GM19043 (cell line): ENCODE results near the gene GALE.
"Not testable (repeated sequence)": the region's sequence is repeated elsewhere in the genome, so short reads cannot be mapped to it uniquely, and the experiment has no call there.

Experiments used
- ATAC-seq: cut with Tn5 transposase; IDR thresholded peaks from one replicate; pipeline ENCODE4 v1.9.1; 2021; ENCODE audit warnings: low read depth; ENCODE audit not compliant: unreplicated experiment

The GALE gene

DNA sequence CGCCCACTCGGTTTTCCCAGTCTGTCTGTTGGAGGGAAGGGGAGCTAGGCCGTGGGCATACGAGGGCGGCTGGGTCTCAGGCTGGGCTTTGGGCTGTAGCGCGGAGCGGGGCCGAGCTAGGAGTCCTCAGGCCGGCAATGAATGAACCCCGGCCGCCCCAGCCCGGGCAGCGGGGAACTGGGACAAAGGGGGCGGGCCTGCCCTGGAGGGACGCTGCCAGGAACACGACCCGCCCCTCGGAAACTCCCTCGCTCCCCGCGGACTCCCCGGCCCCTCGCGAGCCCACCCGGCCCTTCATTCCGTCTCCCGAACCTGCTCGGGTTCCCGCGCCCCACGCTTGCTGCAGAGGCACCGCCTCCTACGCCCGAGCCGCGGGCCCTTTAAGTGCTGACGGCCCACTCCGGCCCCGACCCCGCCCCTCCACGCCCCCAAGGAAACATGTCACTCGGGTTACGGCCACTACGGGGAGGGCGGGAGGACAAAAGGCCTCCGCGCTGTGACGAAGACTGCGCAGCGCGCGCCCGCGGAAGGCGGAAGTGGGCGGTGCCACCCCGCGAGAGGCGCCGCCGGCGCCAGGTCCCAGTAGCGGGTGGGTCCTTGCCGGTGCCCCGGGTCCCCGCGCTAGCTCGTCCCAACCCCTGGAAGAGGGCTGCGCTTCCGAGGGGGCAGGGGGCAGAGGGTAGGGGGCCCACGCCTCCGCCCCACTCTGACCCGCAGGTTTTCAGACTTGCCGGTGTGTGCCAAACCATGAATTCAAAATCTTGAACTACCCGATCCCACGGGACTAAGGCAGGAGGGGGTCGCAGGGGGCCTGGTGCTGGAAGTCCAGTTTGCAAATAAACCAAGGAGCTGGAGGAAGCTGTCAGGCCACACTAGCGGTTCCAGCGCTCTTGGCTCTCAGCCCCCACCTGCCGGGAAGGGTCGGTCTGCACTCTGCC lies at the start of gene GALE:
TSS of gene GALE (minus strand) at position 355 of the 938 bp plus-strand sequence. CDS start 1,747 bp downstream, outside the sequence.
- peak; percentile 79 for ATAC-seq

DNA sequence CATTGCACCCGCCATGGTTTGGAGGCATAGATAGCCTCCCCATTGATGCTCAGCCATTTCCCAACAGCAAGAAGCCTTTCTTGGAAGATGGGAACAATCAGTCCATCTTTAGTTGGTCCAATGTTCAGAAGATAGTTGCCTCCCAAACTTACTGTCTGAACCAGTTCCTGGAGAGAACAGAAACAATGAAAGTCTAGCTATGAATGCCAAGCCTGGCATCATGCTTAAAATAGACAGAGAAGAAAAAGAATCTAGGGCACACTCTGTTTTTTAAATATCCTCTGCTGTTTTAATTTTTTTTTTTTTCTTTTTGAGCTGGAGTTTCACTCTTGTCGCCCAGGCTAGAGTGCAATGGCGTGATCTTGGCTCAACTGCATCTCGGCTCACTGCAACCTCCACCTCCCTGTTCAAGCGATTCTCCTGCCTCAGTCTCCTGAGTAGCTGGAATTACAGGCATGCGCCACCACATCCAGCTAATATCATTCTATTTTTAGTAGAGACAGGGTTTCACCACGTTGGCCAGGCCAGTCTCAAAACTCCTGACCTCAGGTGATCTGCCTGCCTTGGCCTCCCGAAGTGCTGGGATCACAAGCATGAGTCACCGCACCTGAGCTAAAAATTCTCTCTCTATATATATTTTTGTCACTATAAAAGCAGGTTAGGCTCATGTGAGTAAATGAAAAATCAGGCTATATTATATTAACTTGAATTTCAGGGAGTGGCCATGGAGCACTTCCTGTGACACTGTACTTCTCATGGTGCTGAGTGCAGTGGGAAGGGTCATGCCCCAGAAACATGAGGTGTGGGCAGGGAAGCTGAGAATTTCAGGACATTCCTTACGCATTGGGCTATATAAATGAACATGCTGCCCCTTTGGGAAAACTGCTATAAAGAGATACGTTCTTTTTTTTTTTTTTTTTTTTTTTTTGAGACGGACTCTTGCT lies 48.4 kb upstream of the GALE start:
- no peak for ATAC-seq

DNA sequence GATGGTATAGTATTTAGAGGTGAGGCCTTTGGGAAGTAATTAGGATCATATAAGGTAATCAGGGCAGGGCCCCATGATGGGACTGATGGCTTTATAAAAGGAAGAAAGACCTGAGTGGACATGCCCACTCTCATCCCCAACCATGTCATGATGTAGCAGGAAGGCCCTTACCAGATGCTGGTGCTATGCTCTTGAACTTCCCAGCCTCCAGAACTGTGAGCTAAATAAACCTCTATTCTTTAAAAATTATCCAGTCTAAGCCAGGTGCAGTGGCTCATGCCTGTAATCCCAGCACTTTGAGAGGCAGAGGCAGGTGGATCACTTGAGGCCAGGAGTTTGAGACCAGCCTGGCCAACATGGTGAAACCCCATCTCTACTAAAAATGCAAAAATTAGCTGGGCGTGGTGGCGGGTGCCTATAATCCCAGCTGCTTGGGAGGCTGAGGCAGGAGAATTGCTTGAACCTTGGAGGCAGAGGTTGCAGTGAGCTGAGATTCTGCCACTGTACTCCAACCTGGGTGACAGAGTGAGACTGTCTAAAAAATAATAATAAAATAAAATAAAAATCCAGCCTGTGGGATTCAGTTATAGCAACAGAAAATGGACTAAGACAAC lies 47.0 kb upstream of the GALE start:
- ATAC-seq, result not testable (repeated sequence)

DNA sequence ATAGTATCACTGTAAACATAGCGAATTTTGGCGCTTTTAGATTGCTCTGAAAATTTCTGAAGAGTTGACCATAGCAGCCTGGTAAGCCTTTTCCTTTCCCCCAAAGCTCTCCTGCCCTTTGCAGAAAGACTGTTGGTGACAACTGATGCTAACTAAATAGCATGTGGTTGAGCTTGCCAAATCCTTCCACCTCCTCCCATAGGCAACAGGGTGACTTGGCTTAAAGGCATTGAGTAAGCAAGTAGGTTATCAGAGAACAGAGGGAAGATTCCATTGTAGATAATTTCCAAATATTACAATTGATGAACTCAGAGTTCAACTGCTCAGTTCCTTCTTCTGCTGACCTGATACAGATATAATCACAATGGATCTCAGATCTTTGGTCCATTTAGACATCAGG lies 44.6 kb upstream of the GALE start:
- no peak for ATAC-seq

DNA sequence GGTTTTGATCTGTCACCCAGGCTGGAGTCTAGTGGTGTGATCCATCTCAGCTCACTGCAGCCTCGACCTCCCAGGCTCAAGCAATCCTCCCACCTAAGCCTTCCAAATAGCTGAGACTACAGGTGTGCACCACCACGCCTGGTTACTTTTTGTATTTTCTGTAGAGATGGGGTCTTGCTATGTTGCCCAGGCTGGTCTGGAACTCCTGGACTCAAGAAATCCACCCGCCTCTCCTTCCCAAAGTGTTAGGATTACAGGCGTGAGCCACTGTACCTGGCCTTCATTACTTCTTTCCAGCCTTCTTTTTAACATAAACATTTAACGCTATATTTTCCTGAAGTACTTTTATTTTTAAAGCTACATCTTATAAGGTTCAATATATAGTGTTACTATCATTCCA lies 43.1 kb upstream of the GALE start:
- no peak for ATAC-seq

DNA sequence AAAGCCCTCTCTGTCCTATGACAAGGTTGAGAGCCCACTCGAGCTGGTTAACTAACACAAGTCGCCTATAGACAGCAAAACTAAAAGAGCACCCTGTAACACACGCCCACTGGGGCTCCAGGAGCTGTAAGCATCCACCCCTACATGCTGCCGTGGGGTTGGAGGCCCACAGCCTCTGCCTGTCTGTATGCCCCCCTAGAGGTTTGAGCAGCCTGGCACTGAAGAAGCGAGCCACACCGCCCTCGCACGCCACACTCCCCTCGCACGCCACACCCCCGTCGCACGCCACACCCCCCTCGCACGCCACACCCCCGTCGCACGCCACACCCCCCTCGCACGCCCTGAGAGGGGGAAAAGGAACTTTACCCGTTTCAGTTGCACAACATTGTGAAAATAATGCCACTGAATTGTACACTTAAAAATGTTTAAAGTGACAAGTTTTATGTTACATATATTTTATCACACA lies 37.9 kb upstream of the GALE start:
- ATAC-seq, result no peak

DNA sequence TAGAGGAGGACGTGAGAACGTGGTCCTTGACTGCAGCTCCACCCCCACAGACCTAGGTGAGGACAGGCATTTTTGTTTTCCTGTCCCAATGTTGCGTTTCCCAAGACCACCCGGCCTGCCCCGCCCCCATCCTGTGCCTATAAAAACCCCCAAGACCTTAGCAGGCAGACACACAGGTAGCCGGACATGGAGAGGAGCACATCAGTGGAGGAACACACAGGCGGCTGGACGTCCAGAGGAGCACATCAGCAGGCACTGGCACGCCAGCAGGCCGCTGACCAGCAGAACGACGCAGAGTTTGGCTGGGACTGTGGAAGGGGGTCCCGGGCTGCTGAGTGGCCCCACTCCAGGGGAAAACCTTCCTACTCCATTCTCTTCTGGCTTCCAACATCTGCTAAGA lies 37.4 kb upstream of the GALE start:
- no peak for ATAC-seq

DNA sequence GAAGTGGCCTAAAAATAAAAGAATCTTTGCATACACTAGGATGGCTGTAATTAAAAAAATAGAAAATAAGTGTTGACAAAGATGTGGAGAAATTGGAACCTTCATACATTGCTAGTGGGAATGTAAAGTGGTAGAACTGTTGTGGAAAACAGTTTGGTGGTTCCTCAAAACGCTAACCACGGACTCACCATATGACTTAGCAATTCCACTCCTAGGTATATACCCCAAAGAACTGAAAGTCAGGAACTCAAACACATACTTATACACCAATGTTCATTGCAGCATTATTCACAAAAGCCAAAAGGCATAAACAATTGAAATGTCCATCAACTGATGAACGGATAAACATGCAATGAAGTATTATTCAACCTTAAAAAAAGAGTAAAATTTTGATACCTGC lies 35.5 kb upstream of the GALE start:
- ATAC-seq, result no peak

DNA sequence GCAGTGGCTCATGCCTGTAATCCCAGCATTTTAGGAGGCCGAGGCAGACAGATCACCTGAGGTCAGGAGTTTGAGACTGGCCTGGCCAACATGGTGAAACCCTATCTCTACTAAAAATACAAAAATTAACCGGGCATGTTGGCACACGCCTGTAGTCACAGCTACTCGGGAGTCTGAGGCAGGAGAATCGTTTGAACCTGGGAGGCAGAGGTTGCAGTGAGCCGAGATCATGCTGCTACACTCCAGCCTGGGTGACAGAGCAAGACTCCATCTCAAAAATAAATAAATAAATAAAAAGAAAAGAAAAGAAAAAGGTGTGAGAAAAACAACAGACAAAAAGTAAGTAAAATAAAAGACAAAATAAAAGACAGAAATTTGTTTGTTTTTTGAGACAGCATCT lies 33.6 kb upstream of the GALE start:
- ATAC-seq, result not testable (repeated sequence)

DNA sequence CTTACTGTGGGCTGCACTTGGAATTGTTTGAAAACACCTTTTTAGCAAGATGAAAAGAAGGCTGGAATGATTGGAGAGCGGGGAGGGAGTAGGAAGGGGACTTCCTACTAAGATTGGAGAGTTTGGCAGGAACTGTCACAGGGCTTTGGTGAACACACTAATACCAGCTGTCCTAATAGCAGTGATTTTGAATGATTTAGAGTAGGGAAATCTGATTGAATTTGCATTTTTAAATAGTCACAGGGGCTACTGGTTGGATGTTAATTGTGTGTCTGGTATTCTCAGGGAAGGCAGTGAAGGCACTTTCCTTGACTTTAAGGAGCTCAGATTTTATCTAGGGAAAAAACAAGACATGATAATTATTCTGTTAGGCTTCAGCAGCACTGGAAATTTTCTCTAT lies 27.2 kb upstream of the GALE start:
- ATAC-seq, result no peak

DNA sequence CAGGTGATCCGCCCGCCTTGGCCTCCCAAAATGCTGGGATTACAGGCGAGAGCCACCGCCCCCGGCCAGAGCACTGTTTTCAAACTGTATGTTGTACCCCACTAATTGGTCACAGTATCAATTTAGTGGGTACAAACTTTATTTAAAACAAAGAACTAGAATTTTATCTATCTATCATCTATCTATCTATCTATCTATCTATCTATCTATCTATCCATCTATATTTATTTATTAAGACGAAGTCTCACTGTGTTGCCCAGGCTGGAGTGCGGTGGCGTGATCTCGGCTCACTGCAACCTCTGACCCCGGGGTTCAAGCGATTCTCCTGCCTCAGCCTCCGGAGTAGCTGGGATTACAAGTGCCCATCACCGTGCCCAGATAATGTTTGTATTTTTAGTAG lies 26.0 kb upstream of the GALE start:
- ATAC-seq, result not testable (repeated sequence)

DNA sequence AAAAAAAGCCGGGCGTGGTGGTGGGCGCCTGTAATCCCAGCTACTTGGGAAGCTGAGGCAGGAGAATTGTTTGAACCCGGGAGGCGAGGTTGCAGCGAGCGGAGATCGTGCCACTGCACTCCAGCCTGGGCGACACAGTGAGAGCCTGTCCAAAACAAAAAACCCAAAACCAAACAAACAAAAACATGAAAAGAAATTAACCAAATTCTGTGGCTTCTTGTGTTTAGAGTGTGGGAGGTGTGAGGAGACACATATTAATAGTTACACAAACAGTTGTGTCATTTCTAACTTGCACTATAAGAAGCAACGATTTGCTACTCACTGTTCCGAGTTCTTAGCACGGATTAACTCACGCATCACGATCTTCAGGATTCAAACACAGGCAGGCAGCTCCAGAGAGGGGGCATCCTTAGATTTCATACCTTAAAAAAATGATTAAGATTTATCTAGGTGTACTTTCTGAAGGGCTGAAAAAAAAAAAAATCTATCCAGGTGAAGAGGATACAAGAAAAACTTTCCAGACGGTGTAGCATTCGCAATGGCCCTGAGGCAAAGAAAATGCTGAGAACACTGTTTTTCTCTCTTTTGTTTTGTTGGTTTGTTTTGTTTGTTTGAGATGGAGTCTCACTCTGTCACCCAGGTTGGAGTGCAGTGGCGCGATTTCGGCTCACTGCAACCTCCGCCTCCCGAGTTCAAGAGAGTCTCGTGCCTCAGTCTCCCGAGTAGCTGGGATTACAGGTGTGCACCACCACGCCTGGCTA lies 25.4 kb upstream of the GALE start:
- no peak for ATAC-seq

DNA sequence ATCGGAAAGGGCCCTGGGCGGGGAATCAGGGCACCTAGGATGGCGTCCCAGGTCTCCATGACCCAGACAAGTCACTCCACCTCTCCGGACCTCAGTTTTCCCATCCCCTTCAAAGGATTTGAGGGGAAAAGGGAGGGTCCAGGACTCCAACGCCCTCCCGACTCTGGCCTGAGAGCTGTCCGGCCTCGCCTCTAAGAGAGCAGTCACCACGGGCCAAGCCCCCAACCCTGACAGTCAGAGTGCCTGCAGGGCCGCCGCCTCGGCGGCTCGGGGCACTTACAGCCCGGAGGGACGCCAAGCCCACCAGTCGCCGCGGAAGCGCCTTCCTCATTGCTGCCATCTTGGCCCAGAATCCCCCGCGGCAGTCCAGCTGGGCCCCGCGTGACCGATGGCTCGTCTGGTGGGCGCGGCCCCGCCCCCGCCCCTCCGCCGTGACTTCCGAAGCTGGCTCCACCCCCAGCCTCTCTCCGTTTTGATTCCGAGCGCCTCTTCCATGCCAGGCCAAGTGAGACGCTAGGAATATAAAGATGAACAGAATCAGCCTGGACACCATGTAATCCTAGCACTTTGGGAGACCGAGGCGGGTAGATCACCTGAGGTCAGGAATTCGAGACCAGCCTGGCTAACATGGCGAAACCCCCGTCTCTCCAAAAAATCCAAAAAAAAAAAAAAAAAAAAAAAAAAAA lies 24.7 kb upstream of the GALE start, which contains the start of gene HMGCL:
TSS of gene HMGCL (minus strand) at position 354 of the 686 bp plus-strand sequence. CDS start at position 340, 14 bp downstream.
- ATAC-seq, result no peak

DNA sequence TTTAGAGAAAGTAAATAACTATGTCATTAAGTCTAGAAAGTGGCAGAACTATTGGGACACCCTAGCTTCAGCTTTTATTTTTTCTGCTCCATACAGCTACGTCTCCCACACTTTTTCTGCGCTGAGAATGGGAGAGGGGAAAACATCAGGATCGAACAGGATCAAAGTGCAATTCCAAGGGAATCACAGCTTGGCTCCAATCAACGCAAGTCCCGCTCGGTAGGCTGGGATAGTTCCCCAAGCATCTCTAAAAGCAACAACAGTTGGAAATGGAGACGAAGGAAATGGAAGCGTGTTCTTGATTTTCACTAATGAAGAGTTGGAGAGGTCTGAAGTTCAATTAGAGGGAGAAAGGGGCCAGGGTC lies 24.1 kb upstream of the GALE start:
- no peak for ATAC-seq

DNA sequence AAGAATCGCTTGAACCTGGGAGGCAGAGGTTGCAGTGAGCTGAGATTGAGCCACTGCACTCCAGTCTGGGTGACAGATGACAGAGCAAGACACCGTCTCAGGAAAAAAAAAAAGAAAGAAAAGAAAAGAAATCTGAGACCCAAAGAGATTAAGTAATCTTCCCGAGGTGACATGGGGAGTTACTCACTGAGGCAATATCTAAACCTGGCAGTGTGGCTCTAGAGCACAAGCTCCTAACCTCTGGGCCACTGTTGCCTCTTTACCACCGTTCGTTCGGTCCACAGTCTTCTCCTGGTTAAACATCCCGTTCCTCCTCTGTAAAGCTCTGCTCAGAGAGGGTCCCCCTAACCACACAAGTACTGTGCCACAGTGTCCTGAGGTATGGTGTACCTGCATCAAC lies 23.2 kb upstream of the GALE start:
- ATAC-seq, result no peak

DNA sequence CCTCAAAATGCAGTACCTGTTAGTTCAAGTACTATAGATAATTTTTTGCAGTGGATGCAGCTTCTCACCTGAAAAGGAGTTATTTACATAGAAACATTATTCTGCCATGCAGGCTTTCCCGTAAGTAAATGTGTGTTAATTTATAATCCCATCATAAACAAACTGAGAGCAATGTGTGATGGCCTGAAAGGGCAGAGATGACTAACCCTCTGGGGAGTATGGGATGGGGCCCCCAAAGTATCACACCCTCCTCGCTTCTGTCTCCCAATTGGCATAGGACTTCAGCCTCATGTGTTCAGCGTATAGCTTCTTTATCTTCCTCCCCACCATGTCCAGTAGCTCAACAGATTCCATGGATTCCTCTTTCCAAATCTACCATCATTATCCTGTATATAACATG lies 17.1 kb upstream of the GALE start:
- no peak for ATAC-seq

DNA sequence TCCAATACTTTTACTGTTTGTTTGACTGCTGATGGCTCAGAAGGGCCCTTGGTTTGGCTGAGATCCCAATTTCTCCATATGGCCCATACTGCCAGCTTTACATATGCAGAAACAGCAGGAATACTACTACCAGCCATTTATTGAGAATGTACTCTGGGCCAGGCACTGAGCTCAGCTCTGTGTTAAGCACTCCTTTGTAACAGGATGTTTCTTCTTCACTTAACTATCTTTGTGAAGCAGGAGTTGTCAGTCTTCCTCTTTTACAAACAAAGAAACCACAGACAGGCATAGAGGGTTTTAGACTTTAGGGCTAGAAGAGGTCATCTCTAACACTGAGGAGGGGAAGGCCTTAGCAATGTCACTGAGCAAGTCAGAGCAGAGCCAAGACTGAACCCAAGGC lies 16.4 kb upstream of the GALE start:
- ATAC-seq, result no peak

DNA sequence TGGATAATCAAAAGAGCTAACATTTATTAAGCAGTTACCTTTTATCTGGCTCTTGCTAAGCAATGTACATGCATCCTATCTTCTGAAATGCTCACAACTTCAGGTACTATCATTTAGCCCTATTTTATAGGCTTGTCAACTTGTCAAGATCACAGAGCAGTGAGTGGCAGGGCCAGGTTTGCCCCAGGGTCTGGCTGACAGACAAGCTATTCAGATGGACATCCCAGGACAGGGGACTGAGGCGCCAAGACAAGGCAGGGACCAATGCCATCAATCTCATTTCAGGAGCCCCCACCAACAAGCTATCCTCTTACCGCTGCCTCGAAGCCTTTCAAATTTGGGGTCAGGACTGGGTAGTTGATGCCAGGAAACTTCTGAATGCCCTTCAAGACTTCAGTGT lies 15.8 kb upstream of the GALE start:
- no peak for ATAC-seq

DNA sequence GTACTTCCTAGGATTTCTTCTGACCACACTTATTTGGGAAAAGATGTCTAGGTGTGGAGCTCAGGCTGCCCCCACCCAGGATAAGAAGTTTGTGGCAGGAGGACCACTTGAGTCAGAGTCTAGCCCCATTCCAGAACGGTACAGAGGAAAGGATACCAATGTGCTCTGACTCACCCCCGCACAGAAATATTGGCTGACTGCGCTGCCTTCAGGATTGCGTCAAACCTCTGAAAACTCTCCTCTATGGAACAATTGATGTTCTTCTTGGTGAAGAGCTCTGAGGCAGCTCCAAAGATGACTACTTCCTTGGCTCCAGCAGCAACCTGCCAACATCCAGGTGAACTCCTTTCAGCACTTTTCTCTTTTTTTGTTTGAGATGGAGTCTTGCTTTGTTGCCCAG lies 13.5 kb upstream of the GALE start:
- ATAC-seq, result no peak
